GM18526 (cell line): Measurements from ENCODE around the gene KHNYN.

Experiments
- POLR2A ChIP-seq: IDR thresholded peaks from 3 replicates; pipeline ENCODE4 v1.6.1; 2011; ENCODE audit not compliant: insufficient read length; ENCODE audit errors: extremely low read depth

The KHNYN gene

GRCh38 chr14:24414732-24415420 lies 14.9 kb upstream of the KHNYN start:
- TF ChIP-seq POLR2A: no peak

GRCh38 chr14:24415421-24416253 lies 14.1 kb upstream of the KHNYN start:
- no peak for TF ChIP-seq POLR2A

GRCh38 chr14:24416254-24416931 lies 13.4 kb upstream of the KHNYN start:
- no peak for TF ChIP-seq POLR2A

- TF ChIP-seq POLR2A: no peak
Observed at GRCh38 chr14:24416932-24417619, 12.7 kb upstream of the KHNYN start.

GRCh38 chr14:24417832-24418491 lies 11.8 kb upstream of the KHNYN start:
- no peak for TF ChIP-seq POLR2A

- TF ChIP-seq POLR2A: no peak
Observed at GRCh38 chr14:24418492-24418873, 11.3 kb upstream of the KHNYN start.

- TF ChIP-seq POLR2A: no peak
Observed at GRCh38 chr14:24422261-24422660, 7.5 kb upstream of the KHNYN start.

GRCh38 chr14:24422694-24423601 lies 6.8 kb upstream of the KHNYN start:
- TF ChIP-seq POLR2A: no peak

- no peak for TF ChIP-seq POLR2A
Observed at GRCh38 chr14:24425704-24426103, 4.0 kb upstream of the KHNYN start.

GRCh38 chr14:24426150-24426911 lies 3.4 kb upstream of the KHNYN start:
- no peak for TF ChIP-seq POLR2A

- no peak for TF ChIP-seq POLR2A
Observed at GRCh38 chr14:24426912-24427536, 2.7 kb upstream of the KHNYN start.
